ENCODE data around the gene RTN4IP1. TPM values are rescaled to one million over a fixed set of nuclear protein-coding genes. Genes with fewer than 3 reads are reported as not detected.

RTN4IP1 gene
- total RNA-seq, 1 experiment from 2014 or later, result 11.2 TPM

DNA sequence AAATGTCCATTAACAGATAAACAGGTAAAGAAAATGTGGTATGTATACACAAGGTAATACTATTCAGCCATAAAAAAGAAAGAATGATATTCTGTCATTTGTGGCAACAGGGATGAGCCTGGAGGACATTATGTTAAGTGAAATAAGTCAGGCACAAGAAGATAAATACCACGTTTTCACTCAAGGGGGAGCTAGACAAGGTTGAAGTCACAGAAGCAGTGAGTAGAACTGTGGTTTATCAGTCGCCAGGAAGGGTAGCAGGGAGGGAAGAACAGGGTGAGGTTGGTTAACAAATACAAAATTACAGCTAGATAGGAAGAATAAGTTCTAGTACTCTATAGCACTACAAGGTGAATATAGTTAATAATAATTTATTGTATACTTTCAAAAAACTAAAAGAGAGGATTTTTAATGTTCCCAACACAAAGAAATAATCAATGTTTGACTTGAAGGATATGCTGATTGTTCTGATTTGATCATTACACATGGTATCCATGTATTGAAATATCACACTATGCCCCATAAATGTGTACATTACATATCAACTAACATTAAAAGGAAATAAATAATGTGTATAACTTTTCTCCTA lies 21.1 kb downstream of the RTN4IP1 start:
- intact Hi-C loops (cut with micrococcal nuclease; ENCODE audit: unreplicated experiment), result loop anchor here (1.0 to 5.0 kb wide), 3 partner anchors 189 to 389 kb away; no protein-coding TSS in a partner anchor
- ChIA-PET POLR2A (no interaction called here), CTCF (interaction anchor here (0.7 to 1.0 kb wide), 3 partner anchors 17 to 390 kb away, joined by 3 to 12 read pairs (median 4); no protein-coding TSS in a partner anchor)
- no peaks in the 10 kb centered on the region for H3K9me3 Mint-ChIP-seq (ENCODE audit: unreplicated experiment)
- no peak overlapping the region for H3K27ac Mint-ChIP-seq (ENCODE audit: unreplicated experiment)
- H3K36me3 Mint-ChIP-seq (ENCODE audit: insufficient read depth, unreplicated experiment), result no peaks in the 10 kb centered on the region
- TF ChIP-seq, protein P1, sequence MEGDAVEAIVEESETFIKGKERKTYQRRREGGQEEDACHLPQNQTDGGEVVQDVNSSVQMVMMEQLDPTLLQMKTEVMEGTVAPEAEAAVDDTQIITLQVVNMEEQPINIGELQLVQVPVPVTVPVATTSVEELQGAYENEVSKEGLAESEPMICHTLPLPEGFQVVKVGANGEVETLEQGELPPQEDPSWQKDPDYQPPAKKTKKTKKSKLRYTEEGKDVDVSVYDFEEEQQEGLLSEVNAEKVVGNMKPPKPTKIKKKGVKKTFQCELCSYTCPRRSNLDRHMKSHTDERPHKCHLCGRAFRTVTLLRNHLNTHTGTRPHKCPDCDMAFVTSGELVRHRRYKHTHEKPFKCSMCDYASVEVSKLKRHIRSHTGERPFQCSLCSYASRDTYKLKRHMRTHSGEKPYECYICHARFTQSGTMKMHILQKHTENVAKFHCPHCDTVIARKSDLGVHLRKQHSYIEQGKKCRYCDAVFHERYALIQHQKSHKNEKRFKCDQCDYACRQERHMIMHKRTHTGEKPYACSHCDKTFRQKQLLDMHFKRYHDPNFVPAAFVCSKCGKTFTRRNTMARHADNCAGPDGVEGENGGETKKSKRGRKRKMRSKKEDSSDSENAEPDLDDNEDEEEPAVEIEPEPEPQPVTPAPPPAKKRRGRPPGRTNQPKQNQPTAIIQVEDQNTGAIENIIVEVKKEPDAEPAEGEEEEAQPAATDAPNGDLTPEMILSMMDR (IDR thresholded peaks at IDR 0.05; ENCODE audit: insufficient read depth in 1 of 2, low read depth in 1 of 2, low read length in 1 of 2, severe bottlenecking in 1 of 2, unreplicated experiment in 1 of 2), result peak; percentile 54 to 56
- no TSS peak for BruUV-seq (replicated peaks)
- Histone ChIP-seq H3K4me3 (ENCODE audit: low read depth, low read length) (no peak overlapping the region), H3K36me3 (ENCODE audit: control insufficient read depth, insufficient read depth, low read length) (no peaks in the 10 kb centered on the region), H3K9me3 (no peaks in the 10 kb centered on the region), H3K27me3 (replicated peaks; ENCODE audit: control insufficient read depth, insufficient read depth, low read length) (no peaks in the 10 kb centered on the region), H3K4me1 (no peaks in the 10 kb centered on the region)
- peak in 1 of 2 experiments; percentile 67 for DNase-seq
- no peaks in the 10 kb centered on the region for H3K27me3 Mint-ChIP-seq (ENCODE audit: insufficient read depth, unreplicated experiment)
- H3K4me1 Mint-ChIP-seq (ENCODE audit: low read depth, unreplicated experiment), result no peaks in the 10 kb centered on the region
- H3K4me3 Mint-ChIP-seq (ENCODE audit: unreplicated experiment), result no peak overlapping the region

DNA sequence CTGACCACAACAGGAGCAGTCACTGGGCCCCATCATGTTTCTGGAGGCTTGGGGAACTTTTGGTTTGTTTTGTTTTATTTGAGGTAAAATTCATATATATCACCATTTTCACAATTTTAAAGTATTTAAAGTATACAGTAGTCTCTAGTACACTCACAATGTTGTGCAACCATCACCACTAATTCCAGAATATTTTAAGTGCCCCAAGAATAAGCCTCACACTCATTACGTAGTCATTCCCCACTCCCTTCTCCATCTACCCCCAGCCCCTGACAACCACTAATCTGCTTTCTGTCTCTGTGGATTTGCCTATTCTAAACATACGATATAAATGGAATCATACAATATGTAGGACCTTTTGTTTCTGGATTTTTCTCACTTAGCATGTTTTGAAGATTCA lies 29.0 kb downstream of the RTN4IP1 start:
- Mint-ChIP-seq H3K27ac (ENCODE audit: unreplicated experiment) (no peak overlapping the region), H3K4me3 (ENCODE audit: unreplicated experiment) (no peak overlapping the region), H3K27me3 (ENCODE audit: insufficient read depth, unreplicated experiment) (no peaks in the 10 kb centered on the region), H3K36me3 (ENCODE audit: insufficient read depth, unreplicated experiment) (no peaks in the 10 kb centered on the region), H3K4me1 (ENCODE audit: low read depth, unreplicated experiment) (no peaks in the 10 kb centered on the region), H3K9me3 (ENCODE audit: unreplicated experiment) (peaks cover 9% of the 10 kb centered on the region)
- no peaks in the 10 kb centered on the region for H3K27me3 ChIP-seq (replicated peaks; ENCODE audit: control insufficient read depth, insufficient read depth, low read length)
- TF ChIP-seq, protein P1 (IDR thresholded peaks at IDR 0.05; ENCODE audit: insufficient read depth in 1 of 2, low read depth in 1 of 2, low read length in 1 of 2, severe bottlenecking in 1 of 2, unreplicated experiment in 1 of 2), result no peak
- H3K4me1 ChIP-seq, result no peaks in the 10 kb centered on the region
- H3K36me3 ChIP-seq (ENCODE audit: control insufficient read depth, insufficient read depth, low read length), result no peaks in the 10 kb centered on the region
- BruUV-seq (replicated peaks), result no TSS peak
- no peak overlapping the region for H3K4me3 ChIP-seq (ENCODE audit: low read depth, low read length)
- no peaks in the 10 kb centered on the region for H3K9me3 ChIP-seq
- intact Hi-C loops (cut with micrococcal nuclease; ENCODE audit: unreplicated experiment), result no loop called here
- DNase-seq, result no peak
- ChIA-PET CTCF (no interaction called here), POLR2A (no interaction called here)

DNA sequence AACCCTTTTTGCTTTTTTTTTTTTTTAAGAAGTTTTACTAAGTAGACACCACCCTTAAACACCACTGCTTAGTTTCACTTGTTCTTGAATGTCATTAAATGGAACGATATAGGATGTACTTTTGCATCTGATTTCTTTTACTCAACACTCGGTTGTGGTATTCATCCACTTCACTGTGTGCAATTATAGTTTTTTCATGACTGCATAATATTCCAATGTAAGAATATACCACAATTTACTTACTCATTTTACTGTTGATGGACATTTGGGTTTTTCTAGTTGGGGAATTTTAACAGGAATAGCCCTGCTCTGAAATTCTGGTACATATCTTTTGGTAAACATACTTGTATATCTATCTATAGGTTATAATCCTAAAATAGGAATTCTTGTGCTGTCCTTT lies 29.9 kb downstream of the RTN4IP1 start:
- no peaks in the 10 kb centered on the region for H3K36me3 Mint-ChIP-seq (ENCODE audit: insufficient read depth, unreplicated experiment)

More for the DNA sequence above, 29.9 kb downstream of the RTN4IP1 start:
- ChIA-PET POLR2A (interaction anchor here (0.7 kb wide), 1 partner anchor 1033 kb away, joined by 3 read pairs; no protein-coding TSS in a partner anchor), CTCF (interaction anchor here (0.7 kb wide), 1 partner anchor 156 kb away, joined by 5 read pairs; no protein-coding TSS in a partner anchor)
- Mint-ChIP-seq H3K27ac (ENCODE audit: unreplicated experiment) (no peak overlapping the region), H3K4me3 (ENCODE audit: unreplicated experiment) (no peak overlapping the region), H3K4me1 (ENCODE audit: low read depth, unreplicated experiment) (no peaks in the 10 kb centered on the region), H3K27me3 (ENCODE audit: insufficient read depth, unreplicated experiment) (no peaks in the 10 kb centered on the region), H3K9me3 (ENCODE audit: unreplicated experiment) (peaks cover 9% of the 10 kb centered on the region)
- TF ChIP-seq, protein P1 (IDR thresholded peaks at IDR 0.05; ENCODE audit: insufficient read depth in 1 of 2, low read depth in 1 of 2, low read length in 1 of 2, severe bottlenecking in 1 of 2, unreplicated experiment in 1 of 2), result no peak
- Histone ChIP-seq H3K4me3 (ENCODE audit: low read depth, low read length) (no peak overlapping the region), H3K36me3 (ENCODE audit: control insufficient read depth, insufficient read depth, low read length) (no peaks in the 10 kb centered on the region), H3K27me3 (replicated peaks; ENCODE audit: control insufficient read depth, insufficient read depth, low read length) (no peaks in the 10 kb centered on the region), H3K9me3 (no peaks in the 10 kb centered on the region), H3K4me1 (no peaks in the 10 kb centered on the region)
- DNase-seq, result no peak
- intact Hi-C loops (cut with micrococcal nuclease; ENCODE audit: unreplicated experiment), result no loop called here
- no TSS peak for BruUV-seq (replicated peaks)
